ENCODE results near the gene ZNF497.

- TF ChIP-seq CTCF (IDR thresholded peaks at IDR 0.05; ENCODE audit: low read length) (no peak), EZH2 (optimal IDR thresholded peaks at IDR 0.05; ENCODE audit: low read depth, low read length) (no peak), EZH2phosphoT487 (IDR thresholded peaks at IDR 0.05; ENCODE audit: low read length) (no peak)
Observed at GRCh38 chr19:58406818-58407657, 44.5 kb upstream of the ZNF497 start.

Measured in MM.1S (cell line).